Esophagus muscularis mucosa (tissue), 4 donors: ENCODE results near the gene CNOT3. TPM values are rescaled to one million over a fixed set of nuclear protein-coding genes. Genes with fewer than 3 reads are reported as not detected.

Source experiments
- DNase-seq: peaks from one replicate; pipeline ENCODE4 v3.0.0-alpha.2; 2017; ENCODE audit errors: extremely low spot score
- H3K27ac ChIP-seq, 4 donors: fragments of 200-600 bp; sonication (generic); replicated peaks in 1 of 4; 1 replicate in 3 of 4; 2 replicates in 1 of 4; pipeline ENCODE4 v1.5.1; 2016 to 2019; ENCODE audit warnings: mild to moderate bottlenecking in 1 of 4
- H3K27me3 ChIP-seq, 4 donors: fragments of 200-600 bp; sonication (generic); one replicate each; pipeline versions ENCODE4 v1.5.1 to v1.6.0; 2016 to 2019
- H3K36me3 ChIP-seq, 4 donors: fragments of 200-600 bp; sonication (generic); one replicate each; pipeline ENCODE4 v1.5.1; 2016 to 2019
- H3K4me1 ChIP-seq, 4 donors: fragments of 200-600 bp; sonication (generic); one replicate each; pipeline ENCODE4 v1.5.1; 2016 to 2019
- H3K4me3 ChIP-seq, 4 donors: fragments of 200-600 bp; sonication (generic); 1 replicate in 2 of 4; 2 replicates in 2 of 4; pipeline ENCODE4 v1.5.1; 2016 to 2019; ENCODE audit warnings: mild to moderate bottlenecking in 4 of 4, moderate library complexity in 1 of 4
- H3K9me3 ChIP-seq, 4 donors: fragments of 200-600 bp; sonication (generic); 1 replicate in 3 of 4; 2 replicates in 1 of 4; pipeline ENCODE4 v1.5.1; 2016 to 2019
- CTCF ChIP-seq, 3 experiments: fragments of 200-600 bp in 2 of 3; fragments of 450-650 bp in 1 of 3; sonication (generic) in 2 of 3; IDR thresholded peaks; one replicate each; pipeline ENCODE4 v1.5.1; 2017 to 2019; ENCODE audit warnings: antibody characterized with exemption in 3 of 3, mild to moderate bottlenecking in 2 of 3, moderate library complexity in 1 of 3
- EP300 ChIP-seq: sonication (generic); formaldehyde crosslinking; IDR thresholded peaks from one replicate; pipeline ENCODE4 v1.6.1; 2017; ENCODE audit warnings: antibody characterized with exemption
- POLR2A ChIP-seq: fragments of 450-650 bp; IDR thresholded peaks from one replicate; pipeline ENCODE4 v1.6.1; 2017; ENCODE audit warnings: antibody characterized with exemption, moderate library complexity, mild to moderate bottlenecking, low read depth
- POLR2AphosphoS5 ChIP-seq, 2 donors: sonication (generic); formaldehyde crosslinking; IDR thresholded peaks; one replicate each; pipeline ENCODE4 v1.6.1; 2017; ENCODE audit warnings: antibody characterized with exemption in 2 of 2
- WGBS: methylation state at CpG from one replicate; pipeline ENCODE4 v1.1.5; 2018; 5-methylcytosine and 5-hydroxymethylcytosine counted together
- intact Hi-C: fragments of 100-400 bp; cut with DNase I; formaldehyde crosslinking; loops from one replicate; pipeline ENCODE4 v1.15.1; 2023
- total RNA-seq, 4 donors: library from RNA; depleted of rRNA; stranded (reverse); fragments of >200 nt; gene quantifications; one replicate each; pipeline versions ENCODE4 v1.1.0 to v1.2.1, GENCODE V29; 2016

CNOT3 gene
- total RNA-seq, 4 donors from 2014 or later, result 15.1 to 25.3 (median 21.1) TPM

- no peak overlapping the region for H3K27ac ChIP-seq
- no peaks in the 10 kb centered on the region for H3K27me3 ChIP-seq
- H3K4me1 ChIP-seq, result peaks cover 23 to 58% (median 47%) of the 10 kb centered on the region in 4 donors
- intact Hi-C loops, result no loop called here
- DNase-seq, result no peak
- 83% methylated on average over 7 of the region's 7 CpGs for WGBS
- no peaks in the 10 kb centered on the region for H3K9me3 ChIP-seq
- no peak overlapping the region for H3K4me3 ChIP-seq
- H3K36me3 ChIP-seq, result peaks cover 50 to 76% (median 67%) of the 10 kb centered on the region in 4 donors
- TF ChIP-seq POLR2AphosphoS5 (IDR thresholded peaks at IDR 0.05), result no peak
- TF ChIP-seq POLR2A, result no peak
- no peak for TF ChIP-seq EP300
- TF ChIP-seq CTCF (IDR thresholded peaks at IDR 0.05), result no peak
These were observed 4.7 kb downstream of the CNOT3 start for GRCh38 chr19:54142166-54142780.

GRCh38 chr19:54145541-54146158 is 8.1 kb downstream of the CNOT3 start:
- WGBS, result 90% methylated on average over 9 of the region's 28 CpGs
- H3K9me3 ChIP-seq, result no peaks in the 10 kb centered on the region
- H3K36me3 ChIP-seq, result peaks cover 83 to 96% (median 95%) of the 10 kb centered on the region in 4 donors
- intact Hi-C loops, result no loop called here
- no peak for DNase-seq
- peaks cover 11 to 44% (median 33%) of the 10 kb centered on the region in 4 donors for H3K4me1 ChIP-seq
- TF ChIP-seq POLR2AphosphoS5 (IDR thresholded peaks at IDR 0.05) (no peak), EP300 (no peak), CTCF (IDR thresholded peaks at IDR 0.05) (no peak), POLR2A (no peak)
- no peak overlapping the region for H3K27ac ChIP-seq
- no peak overlapping the region for H3K4me3 ChIP-seq
- no peaks in the 10 kb centered on the region for H3K27me3 ChIP-seq

GRCh38 chr19:54147676-54148075 is 10.1 kb downstream of the CNOT3 start:
- Histone ChIP-seq H3K36me3 (peaks cover 93 to 100% (median 100%) of the 10 kb centered on the region in 4 donors), H3K4me1 (peaks cover 11 to 29% (median 22%) of the 10 kb centered on the region in 4 donors), H3K27me3 (no peaks in the 10 kb centered on the region), H3K9me3 (no peaks in the 10 kb centered on the region), H3K4me3 (no peak overlapping the region), H3K27ac (peak overlapping the region; percentile 1 to 47 (median 14))
- intact Hi-C loops, result no loop called here
- WGBS, result 58% methylated on average over 3 of the region's 3 CpGs
- TF ChIP-seq CTCF (IDR thresholded peaks at IDR 0.05) (no peak), POLR2A (no peak), POLR2AphosphoS5 (IDR thresholded peaks at IDR 0.05) (peak in 1 of 2 donors; percentile 64), EP300 (no peak)
- no peak for DNase-seq

GRCh38 chr19:54148158-54148557 is 10.6 kb downstream of the CNOT3 start:
- H3K27ac ChIP-seq, result peak overlapping the region in 2 of 4 donors; percentile 13 to 47
- WGBS, result 67% methylated on average over 16 of the region's 19 CpGs
- peaks cover 11 to 33% (median 26%) of the 10 kb centered on the region in 4 donors for H3K4me1 ChIP-seq
- no peak for DNase-seq
- no peak for TF ChIP-seq POLR2A
- intact Hi-C loops, result no loop called here
- H3K36me3 ChIP-seq, result peaks cover 93 to 100% (median 100%) of the 10 kb centered on the region in 4 donors
- no peak overlapping the region for H3K4me3 ChIP-seq
- H3K27me3 ChIP-seq, result no peaks in the 10 kb centered on the region
- no peaks in the 10 kb centered on the region for H3K9me3 ChIP-seq

- H3K4me1 ChIP-seq, result peaks cover 11 to 43% (median 33%) of the 10 kb centered on the region in 4 donors
- H3K36me3 ChIP-seq, result peaks cover 93 to 100% (median 100%) of the 10 kb centered on the region in 4 donors
- intact Hi-C loops, result no loop called here
- no peaks in the 10 kb centered on the region for H3K27me3 ChIP-seq
- peak overlapping the region in 1 of 4 donors; percentile 13 for H3K27ac ChIP-seq
- DNase-seq, result no peak
- WGBS, result 86% methylated on average over 12 of the region's 12 CpGs
- no peak overlapping the region for H3K4me3 ChIP-seq
- H3K9me3 ChIP-seq, result no peaks in the 10 kb centered on the region
- TF ChIP-seq EP300 (no peak), CTCF (IDR thresholded peaks at IDR 0.05) (no peak), POLR2AphosphoS5 (IDR thresholded peaks at IDR 0.05) (no peak), POLR2A (no peak)
These were observed 11.7 kb downstream of the CNOT3 start for GRCh38 chr19:54149021-54149812.
